ENCODE data around the gene SORD.
A peak's percentile ranks its signal among the peaks of the same experiment; 100 is the strongest.

Gene SORD

GRCh38 chr15:45118131-45118588 lies 95.2 kb downstream of the SORD start:
- peak; percentile 81 for DNase-seq

- no peak for DNase-seq
Observed at GRCh38 chr15:45118996-45119395, 96.0 kb downstream of the SORD start.

GRCh38 chr15:45120081-45120972 lies 97.3 kb downstream of the SORD start:
- DNase-seq = no peak

- no peak for DNase-seq
Observed at GRCh38 chr15:45121020-45121419, 98.0 kb downstream of the SORD start.

GRCh38 chr15:45121706-45122417 lies 98.9 kb downstream of the SORD start:
- no peak for DNase-seq

- DNase-seq = no peak
Observed at GRCh38 chr15:45122719-45123118, 99.7 kb downstream of the SORD start.

- no peak for DNase-seq
Observed at GRCh38 chr15:45123397-45123796, 100.4 kb downstream of the SORD start.

GRCh38 chr15:45126535-45127158 lies 103.7 kb downstream of the SORD start:
- no peak for DNase-seq
